Anterior cingulate cortex (tissue), 58 donors: ENCODE data around the gene ARID3B.

Experiments
- DNase-seq, 58 donors: peaks; one replicate each; lab custom pipeline; 2025; lab: John Stamatoyannopoulos, UW

Gene ARID3B

GRCh38 chr15:74540761-74541493 is at the start of gene ARID3B:
Gene ARID3B, plus strand, starts transcription at chr15:74541220. Its CDS starts 2,717 bp downstream, at chr15:74543937.
- peak; percentile 67 to 97 (median 94) for DNase-seq

- DNase-seq, result no peak
Measured at GRCh38 chr15:74496648-74497047, 44.4 kb upstream of the ARID3B start.

GRCh38 chr15:74497584-74497983 is 43.4 kb upstream of the ARID3B start:
- DNase-seq, result no peak

- no peak for DNase-seq
Measured at GRCh38 chr15:74499366-74499765, 41.7 kb upstream of the ARID3B start.

- DNase-seq, result no peak
Measured at GRCh38 chr15:74500401-74500800, 40.6 kb upstream of the ARID3B start.

DNA sequence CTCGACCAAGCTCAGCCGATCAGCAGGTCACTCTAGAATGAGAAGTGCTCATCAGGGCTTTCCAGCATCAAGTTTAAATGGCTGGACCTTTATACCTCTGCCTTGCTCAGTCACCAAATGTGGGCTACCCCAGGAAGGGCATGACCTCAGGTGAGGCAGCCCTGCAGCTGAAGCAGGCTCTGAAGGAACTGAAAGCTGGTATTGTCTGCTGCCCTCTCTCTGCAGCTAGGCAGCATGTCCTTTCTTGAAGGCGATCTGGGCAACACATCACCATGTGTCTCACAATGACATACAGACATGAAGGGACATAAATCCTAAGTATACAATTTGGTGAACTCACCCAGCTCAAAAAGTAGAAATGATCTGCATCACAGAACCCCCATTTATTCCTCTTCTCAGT is 38.7 kb upstream of the ARID3B start:
- no peak for DNase-seq

GRCh38 chr15:74504418-74504817 is 36.6 kb upstream of the ARID3B start:
- no peak for DNase-seq

DNA sequence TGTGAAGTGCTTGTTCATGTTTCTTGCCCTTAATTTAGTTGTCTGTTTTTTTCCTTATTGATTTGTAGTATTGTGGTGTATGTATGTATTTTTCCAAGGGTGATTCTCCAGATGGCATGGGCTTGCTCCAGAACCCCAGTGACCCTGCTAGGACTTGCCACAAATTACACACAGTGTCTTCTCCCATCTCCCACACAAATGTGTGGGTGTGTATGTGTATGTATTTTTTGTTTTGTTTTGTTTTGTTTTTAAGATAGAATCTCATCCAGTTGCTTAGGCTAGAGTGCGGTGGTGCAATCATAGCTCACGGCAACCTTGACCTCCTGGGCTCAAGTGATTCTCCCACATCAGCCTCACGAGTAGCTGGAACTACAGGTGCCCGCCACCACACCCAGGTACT is 36.2 kb upstream of the ARID3B start:
- no peak for DNase-seq

- no peak for DNase-seq
Measured at GRCh38 chr15:74505837-74506514, 35.0 kb upstream of the ARID3B start.

DNA sequence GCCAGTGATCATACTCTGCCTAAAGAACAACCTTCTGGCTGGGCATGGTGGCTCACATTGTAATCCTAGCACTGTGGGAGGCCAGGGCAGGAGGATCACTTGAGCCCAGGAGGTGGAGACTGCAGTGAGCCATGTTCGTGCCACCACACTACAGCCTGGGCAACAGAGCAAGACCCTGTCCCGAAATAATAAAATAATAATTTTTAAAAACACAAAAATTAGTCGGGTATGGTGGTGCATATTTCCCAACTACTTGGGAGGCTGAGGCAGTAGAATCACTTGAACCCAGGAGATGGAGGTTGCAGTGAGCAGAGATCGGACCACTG is 34.5 kb upstream of the ARID3B start:
- no peak for DNase-seq

DNA sequence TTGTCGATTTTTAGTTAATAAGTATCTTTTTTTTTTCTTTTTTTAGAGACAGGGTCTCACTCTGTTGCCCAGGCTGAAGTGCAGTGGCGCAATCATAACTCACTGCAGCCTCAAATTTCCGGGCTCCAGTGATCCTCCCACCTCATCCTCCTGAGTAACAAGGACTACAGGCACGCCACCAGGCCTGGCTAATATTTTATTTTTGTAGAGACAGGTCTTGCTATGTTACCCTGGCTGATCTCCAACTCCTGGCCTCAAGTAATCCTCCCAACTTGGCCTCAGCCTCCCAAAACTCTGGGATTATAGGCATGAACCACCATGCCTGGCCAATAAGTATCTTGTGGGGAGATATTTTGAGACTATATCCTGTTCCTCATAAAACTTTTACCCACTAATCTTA is 29.4 kb upstream of the ARID3B start:
- DNase-seq, result no peak

DNA sequence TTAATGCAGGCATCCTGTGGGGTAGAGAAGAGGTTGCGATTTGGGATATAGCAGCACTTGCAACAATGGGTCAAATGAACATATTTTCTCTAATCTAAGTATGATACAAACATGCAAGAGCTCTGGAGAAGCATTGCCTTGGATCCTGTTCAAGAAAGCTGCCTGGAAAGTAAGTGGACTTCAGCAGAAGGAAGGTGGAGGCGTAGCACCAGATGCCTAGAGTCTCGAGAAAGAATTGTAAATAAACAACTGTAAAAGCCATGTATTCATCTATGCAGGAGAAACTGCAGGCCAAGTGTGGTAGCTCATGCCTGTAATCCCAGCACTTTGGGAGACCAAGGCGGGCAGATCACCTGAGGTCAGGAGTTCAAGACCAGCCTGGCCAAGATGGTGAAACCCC is 27.0 kb upstream of the ARID3B start:
- DNase-seq, result peak in 2 of 58 donors; percentile 19 to 31

DNA sequence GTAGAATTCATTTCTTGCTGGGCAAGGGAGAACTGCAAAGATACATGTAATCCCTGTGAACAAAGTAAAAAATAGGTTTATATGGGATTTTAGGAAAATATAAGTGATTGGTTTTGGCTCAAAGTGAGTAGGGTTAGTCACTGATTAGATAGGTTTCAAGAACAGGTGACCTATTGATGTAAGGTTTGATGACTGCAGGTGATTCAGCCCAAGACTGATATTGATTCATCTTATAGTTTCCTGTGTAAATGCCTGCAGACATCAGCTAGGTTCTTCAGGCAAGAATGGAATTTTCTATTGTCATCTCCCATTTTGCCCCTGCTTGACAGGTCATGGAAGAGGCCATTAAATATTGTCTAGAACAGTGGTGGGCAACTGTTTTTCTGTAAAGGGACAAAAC is 23.9 kb upstream of the ARID3B start:
- no peak for DNase-seq

GRCh38 chr15:74519311-74519710 is 21.7 kb upstream of the ARID3B start:
- no peak for DNase-seq

DNA sequence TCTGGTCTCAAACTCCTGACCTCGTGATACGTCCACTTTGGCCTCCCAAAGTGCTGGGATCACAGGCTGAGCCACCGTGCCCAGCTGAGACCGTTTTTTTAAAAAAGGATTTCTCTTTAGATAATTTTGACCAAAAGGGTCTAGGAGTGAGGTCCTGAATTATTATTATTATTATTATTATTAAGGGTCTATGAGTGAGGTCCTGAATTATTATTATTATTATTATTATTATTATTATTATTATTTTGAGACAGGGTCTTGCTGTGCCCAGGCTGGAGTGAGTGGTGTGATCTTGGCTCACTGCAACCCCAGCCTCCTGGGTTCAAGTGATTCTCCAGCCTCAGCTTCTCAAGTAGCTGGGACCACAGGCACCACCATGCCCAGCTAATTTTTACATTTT is 20.6 kb upstream of the ARID3B start:
- DNase-seq, result no peak

- DNase-seq, result no peak
Measured at GRCh38 chr15:74523982-74524381, 17.0 kb upstream of the ARID3B start.

GRCh38 chr15:74525309-74525708 is 15.7 kb upstream of the ARID3B start:
- DNase-seq, result no peak

DNA sequence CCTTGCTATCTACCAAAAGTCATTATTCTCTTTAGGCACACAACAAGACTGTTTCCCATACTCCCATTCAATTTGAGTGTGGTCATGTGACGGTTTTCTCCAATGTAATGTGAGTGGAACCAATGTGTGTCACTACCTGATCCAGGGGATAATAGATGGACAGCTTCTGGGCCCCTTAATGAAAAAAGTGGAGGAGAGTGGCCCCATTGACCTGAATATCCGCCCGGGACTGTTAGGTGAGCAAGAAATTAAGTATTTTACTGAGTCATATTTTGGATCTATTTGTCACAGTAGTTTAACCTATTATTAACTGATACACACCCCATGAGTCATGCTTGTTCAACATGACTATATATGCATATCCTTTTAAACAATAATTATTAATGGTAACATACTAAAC is 15.1 kb upstream of the ARID3B start:
- no peak for DNase-seq

DNA sequence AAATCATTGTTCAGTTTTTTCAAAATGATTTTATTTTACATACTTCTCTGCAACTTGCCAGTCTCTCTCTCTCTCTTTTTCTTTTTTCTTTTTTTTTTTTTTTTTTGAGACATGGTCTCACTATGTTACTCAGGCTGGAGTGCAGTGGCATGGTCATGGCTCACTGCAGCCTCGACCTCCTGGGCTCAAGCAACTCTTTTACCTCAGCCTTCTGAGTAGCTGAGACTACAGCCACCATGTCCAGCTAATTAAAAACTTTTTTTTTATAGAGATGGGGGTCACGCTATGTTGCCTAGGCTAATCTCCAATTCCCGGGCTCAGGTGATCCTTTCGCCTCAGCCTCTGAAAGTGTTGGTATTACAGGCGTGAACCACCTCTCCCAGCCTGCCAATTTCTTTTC is 12.1 kb upstream of the ARID3B start:
- DNase-seq, result no peak

GRCh38 chr15:74529921-74530320 is 11.1 kb upstream of the ARID3B start:
- DNase-seq, result no peak

GRCh38 chr15:74530771-74531143 is 10.3 kb upstream of the ARID3B start:
- no peak for DNase-seq

- no peak for DNase-seq
Measured at GRCh38 chr15:74531144-74531811, 9.7 kb upstream of the ARID3B start.
